Left forelimb (tissue), 1 donor: ENCODE results near the gene FAM78A.

Experiments used
- DNase-seq: peaks from one replicate; pipeline ENCODE4 v3.0.0-alpha.2; 2018; ENCODE audit warnings: low spot score

FAM78A gene

GRCh38 chr9:131302244-131303075 is 26.1 kb upstream of the FAM78A start:
- no peak for DNase-seq

- DNase-seq: no peak
Observed at GRCh38 chr9:131300444-131300843, 24.1 kb upstream of the FAM78A start.

DNA sequence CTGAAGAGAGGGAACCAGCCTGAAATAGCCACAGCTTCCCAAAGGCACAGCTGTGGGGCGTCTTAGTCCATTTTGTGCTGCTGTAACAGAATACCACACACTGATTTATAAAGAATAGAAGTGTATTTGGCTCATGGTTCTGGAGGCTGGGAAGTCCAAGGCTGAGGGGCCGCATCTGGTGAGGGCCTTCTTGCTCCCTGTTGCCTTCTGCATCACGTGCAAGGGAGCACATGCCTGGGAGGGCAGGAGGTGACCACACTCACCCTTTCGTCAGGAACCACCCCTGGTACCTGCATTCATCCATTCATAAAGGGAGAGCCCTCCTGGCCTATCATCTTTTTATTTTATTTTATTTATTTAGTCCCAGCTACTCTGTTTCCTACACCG is 23.6 kb upstream of the FAM78A start:
- no peak for DNase-seq

DNA sequence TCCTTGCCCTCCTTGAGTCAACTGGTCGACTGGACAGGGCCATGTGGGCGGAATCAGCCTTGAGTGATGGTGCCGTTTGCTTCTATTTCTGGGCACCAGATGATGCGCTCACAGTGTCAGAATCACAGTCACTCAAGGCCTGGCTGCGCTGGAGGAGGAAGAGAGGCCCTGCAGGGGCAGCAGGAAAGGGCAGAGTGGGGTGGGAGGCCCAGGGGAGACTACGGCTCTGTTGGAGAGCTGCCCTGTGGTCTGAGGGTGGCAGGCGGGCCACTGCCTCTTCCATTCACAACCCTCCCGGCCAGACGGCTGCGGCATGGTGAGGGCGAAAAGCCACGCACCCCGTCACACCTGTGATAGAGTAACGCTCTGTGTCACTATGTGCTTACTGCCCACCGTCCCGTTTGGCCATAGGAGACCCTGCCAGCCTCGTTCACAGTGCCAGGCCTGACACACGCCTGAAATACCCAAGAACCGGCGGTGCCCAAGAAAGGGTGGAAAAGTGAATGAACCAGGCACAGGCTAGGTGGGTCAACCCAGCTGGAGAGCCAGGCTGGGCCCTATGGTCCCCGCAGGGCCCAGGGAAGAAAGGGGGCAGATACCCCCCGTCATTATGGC is 23.1 kb upstream of the FAM78A start:
- no peak for DNase-seq

DNA sequence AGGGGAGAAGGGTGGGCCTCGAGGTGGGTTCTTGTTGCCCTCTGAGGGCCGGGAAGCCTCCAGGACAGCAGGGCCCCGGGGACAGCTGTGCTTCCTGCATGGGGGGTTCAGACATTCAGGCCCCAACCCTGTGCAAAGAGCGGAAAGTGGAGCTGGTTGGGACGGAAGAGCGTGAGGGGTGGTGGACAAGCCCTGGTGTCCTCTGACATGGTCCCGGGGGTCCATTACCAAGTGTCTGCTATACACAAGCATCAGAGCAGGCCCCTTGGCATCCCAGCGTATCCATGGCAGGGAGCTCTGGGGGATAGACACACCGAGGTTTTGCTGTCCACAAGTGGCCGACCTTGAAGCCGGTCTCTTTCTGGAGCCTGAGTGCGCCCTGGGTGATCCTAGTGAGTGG is 22.5 kb upstream of the FAM78A start:
- no peak for DNase-seq

GRCh38 chr9:131298341-131298740 is 22.0 kb upstream of the FAM78A start:
- DNase-seq: no peak

DNA sequence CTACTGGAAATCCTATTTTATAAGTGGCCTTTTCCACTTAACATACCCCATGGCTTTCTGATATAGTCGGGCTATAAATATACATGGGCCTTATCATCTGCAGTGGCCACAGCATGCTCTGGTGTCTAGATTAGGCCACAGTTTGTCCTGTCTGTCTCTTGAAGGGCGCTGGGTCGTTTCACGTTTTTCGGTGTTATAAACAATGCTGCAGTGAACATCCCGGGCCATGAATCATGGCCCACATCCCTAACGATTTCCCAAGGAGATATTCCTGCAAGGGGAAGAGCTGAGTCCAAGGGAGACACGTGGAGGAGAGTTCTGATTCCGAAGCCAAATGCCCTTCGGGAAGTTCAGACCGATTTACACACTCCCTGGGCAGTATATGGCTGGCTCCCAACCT is 21.6 kb upstream of the FAM78A start:
- DNase-seq: no peak

DNA sequence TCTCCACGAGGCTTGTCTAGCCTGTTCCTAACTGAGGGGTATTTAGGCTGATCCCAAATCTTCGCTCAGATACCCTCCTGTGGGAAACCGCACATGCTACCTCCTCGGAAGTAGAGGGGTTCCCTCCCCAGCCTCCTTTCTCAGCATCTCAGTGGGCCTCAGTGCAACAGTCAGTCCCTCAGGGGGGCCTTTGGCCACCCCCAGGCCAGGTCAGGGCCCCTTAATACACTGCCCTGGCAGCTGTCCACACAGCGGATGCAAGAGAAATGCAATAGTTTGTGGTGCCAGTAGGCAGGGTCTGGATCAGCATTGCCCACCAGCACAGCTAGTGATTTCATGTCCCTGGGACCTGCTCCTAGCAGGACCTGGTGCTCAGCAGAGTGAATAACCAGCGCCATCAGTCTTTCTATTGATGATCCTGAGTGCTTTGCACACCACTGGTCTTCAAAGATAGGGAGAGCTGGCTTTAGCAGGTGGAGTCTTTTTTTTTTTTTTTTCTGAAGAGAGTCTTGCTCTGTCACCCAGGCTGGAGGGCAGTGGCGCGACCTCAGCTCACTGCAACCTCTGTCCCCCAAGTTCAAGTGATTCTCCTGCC is 20.7 kb upstream of the FAM78A start:
- DNase-seq: no peak

- DNase-seq: no peak
Observed at GRCh38 chr9:131296460-131296859, 20.1 kb upstream of the FAM78A start.

- no peak for DNase-seq
Observed at GRCh38 chr9:131292937-131293336, 16.6 kb upstream of the FAM78A start.

DNA sequence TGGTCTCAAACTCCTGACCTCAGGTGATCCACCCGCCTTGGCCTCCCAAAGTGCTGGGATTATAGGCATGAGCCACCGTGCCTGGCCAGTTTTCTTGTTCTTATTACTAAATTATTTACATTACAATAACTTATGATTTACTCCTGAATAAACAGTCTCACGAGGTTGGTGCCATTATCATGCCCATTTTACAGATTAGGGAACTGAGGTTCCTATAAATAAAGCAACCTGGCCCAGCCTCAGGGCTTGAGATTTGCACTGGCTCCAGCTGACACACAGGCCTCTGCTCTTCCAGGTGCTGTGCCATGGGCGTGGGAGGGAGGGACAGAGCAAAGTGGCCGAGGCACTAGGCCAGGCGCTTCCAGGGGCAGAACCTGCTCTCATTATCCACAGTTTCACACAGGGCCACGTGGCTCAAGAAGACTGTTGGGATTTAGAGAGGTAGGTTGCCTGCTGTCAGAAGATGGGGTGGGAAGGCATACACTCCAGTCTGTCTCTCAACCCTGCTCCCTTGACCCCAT is 15.5 kb upstream of the FAM78A start:
- DNase-seq: no peak

GRCh38 chr9:131290767-131291370 is 14.6 kb upstream of the FAM78A start:
- no peak for DNase-seq

- no peak for DNase-seq
Observed at GRCh38 chr9:131290036-131290766, 13.9 kb upstream of the FAM78A start.

GRCh38 chr9:131289301-131290035 is 13.2 kb upstream of the FAM78A start, which contains the start of gene PLPP7:
Gene PLPP7, plus strand, starts transcription at chr9:131289723. Its CDS starts 275 bp downstream, at chr9:131289998.
- DNase-seq: peak; percentile 78

- no peak for DNase-seq
Observed at GRCh38 chr9:131288217-131288616, 11.9 kb upstream of the FAM78A start.

GRCh38 chr9:131287359-131287758 is 11.0 kb upstream of the FAM78A start:
- DNase-seq: no peak

- DNase-seq: no peak
Observed at GRCh38 chr9:131284856-131285255, 8.5 kb upstream of the FAM78A start.

DNA sequence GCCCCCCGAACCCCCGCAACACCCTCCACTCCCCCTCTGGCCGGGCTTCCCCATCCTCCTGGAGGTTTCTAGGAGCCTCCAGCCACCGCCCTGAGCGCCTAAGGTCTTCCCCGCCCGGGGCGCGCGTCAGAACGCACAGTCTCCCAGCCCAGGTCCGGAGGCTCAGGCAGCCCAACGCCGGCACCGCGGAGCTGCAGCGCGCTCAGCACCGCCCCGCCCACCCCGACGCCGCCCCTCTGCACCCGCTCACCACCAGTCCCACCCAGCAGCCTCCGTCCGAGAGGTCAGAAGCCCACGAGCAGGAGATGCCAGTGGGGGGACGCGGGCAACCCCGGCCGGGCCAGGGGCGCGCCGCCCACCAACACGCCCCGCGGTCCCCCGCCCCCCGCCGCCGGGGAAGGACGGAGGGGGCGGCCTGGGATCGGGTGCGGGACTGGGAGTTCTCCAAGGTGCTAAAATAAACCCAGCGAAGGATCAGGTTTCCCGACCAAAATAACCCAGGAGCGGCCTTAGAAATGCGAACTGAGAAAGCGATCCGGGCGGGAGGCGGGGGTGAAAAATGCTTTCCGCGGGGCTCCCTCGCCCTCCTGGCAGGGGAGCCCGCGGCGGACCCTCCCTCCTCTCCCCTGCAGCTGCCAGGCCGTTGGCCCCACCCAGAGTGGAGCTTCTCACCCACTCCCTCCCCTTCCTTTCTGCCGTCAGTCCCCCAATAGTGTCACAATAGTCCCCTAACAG is 6.5 kb upstream of the FAM78A start:
- no peak for DNase-seq

- no peak for DNase-seq
Observed at GRCh38 chr9:131282175-131282574, 5.9 kb upstream of the FAM78A start.
